NK-92 (cell line): ENCODE data around the gene LPCAT3.

ENCODE experiments used
- DNase-seq: peaks from one replicate; lab custom pipeline; 2025; ENCODE audit not compliant: unreplicated experiment; lab: John Stamatoyannopoulos, UW

The LPCAT3 gene

DNA sequence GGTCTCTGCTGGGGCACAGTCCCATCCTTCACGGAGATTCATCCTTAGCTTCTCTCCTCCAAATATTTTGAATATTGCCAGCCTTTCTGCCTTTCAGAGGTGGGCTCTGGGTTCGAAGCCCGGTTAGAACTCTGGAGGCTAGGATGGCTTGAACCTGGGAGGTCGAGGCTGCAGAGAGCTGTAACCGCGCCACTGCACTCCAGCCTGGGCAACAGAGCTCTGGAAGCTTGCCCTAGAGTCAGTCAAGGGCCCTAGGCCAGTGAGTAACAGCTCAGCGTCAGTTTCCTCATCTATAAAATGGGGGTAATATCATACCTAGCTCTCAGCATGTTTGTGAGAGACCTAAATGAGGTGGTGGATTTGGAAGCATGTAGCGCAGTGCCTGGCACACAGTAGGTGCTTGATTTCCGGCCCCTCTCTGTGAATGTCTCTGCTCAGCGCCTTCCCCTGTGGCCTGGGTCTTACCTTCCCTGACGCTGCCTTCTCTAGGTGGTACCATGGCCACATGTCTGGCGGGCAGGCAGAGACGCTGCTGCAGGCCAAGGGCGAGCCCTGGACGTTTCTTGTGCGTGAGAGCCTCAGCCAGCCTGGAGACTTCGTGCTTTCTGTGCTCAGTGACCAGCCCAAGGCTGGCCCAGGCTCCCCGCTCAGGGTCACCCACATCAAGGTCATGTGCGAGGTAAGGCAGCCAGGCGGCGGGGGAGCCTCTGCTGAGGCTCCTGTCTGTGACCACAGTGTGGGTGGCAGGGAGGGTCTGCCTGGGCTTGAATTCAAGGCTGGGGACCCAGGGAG, 63.8 kb downstream of the LPCAT3 start:
- DNase-seq, result no peak

- DNase-seq, result no peak
These were observed 64.6 kb downstream of the LPCAT3 start for GRCh38 chr12:6953442-6954315.

DNA sequence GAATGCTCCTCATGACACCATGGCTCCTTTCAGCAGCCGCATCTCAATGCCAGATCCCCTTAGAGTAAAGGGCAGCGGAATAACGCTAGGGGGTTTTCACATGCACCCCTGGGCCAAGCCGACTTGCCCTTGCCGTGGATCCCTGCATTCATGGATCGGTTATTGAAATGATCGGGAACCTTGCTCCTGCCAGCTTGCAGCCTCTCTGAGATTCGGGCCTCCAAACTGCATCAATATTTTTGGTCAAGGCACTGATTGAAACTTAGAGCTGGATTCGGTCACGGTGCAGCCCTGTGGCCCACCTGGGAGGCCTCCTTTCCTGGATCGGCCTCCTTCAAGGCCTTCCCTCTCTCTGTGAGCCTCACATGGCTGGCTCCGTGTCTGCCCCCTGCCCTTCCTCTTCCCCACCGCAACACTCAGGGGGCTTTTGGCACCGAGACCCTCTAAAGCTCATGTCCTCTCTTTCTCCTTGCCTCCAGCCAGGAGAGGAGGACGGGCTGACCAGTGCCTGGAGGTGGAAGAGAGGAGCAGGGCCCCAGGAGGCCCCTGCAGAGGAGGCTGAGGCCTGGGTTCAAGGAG, 65.3 kb downstream of the LPCAT3 start:
- no peak for DNase-seq

GRCh38 chr12:6952121-6952862, 66.0 kb downstream of the LPCAT3 start:
- DNase-seq, result no peak

- no peak for DNase-seq
These were observed 66.6 kb downstream of the LPCAT3 start for GRCh38 chr12:6951551-6952120.

DNA sequence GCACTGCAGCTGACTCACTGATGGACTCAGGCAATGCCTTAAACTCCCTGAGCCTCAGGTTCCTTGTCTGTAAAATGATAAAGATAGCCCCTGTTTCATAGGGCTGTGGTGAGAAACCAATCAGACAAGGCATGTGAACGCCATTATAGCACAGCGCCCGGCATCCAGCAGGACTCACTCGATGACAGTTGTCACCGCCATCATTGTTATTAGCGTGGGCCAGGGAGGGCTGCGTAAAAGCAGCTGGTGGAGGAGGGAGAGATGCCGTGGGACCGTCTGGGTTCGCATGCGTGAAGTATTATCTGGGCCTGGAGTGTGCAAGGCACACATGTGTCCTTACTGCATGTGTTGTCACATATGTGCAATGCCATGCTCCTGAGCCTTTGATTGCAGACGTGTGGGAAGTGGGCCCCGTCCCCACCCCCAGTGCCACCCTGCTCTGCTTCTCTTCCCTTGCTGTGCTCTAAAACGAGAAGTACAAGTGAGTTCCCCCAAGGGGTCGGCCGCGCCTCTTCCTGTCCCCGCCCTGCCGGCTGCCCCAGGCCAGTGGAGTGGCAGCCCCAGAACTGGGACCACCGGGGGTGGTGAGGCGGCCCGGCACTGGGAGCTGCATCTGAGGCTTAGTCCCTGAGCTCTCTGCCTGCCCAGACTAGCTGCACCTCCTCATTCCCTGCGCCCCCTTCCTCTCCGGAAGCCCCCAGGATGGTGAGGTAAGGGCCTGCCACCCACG, 67.3 kb downstream of the LPCAT3 start, which contains the start of gene PTPN6:
Gene PTPN6 (plus strand): TSS at position 546 of the 730 bp plus-strand sequence. CDS start 157 bp downstream, at position 703.
- no peak for DNase-seq

DNA sequence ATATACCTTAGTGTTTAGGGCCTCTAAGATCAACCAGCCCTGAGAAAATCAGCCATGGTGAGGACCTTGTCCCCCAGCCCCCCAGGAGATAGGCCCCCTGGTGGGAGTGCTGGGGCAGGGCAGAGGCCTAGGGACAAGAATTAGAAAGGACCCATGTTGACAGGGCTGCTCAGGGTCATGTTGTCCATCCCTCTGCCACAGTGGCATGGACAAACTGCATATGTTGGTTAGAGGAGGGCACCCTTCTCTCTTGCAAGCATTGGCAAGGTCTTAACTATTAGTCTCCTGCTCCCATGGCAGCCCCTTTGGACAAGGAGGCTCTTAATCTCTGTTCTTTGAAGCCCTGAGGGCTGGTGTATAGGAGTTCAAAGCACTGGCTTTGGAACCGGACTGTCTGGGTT, 67.9 kb downstream of the LPCAT3 start:
- no peak for DNase-seq

- no peak for DNase-seq
These were observed 69.2 kb downstream of the LPCAT3 start for GRCh38 chr12:6948873-6949594.

DNA sequence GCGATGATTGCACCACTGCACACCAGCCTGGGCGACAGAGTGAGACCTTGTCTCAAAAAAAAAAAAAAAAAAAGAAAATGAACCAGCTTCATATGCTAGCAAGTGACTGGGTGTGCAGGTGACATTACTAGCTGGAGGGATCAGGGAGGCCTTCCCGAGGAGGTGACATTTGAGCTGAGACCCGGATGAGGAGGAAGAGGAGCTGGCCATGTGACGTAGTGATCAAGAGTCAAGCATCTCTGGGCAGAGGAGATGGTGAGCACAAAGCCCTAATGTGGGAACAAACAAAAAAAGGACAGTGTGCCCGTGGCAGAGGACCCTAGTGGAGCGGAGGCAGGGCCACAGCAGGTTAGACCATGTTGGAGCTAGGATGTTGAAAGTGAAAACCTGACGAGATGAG, 70.7 kb downstream of the LPCAT3 start:
- DNase-seq, result no peak

DNA sequence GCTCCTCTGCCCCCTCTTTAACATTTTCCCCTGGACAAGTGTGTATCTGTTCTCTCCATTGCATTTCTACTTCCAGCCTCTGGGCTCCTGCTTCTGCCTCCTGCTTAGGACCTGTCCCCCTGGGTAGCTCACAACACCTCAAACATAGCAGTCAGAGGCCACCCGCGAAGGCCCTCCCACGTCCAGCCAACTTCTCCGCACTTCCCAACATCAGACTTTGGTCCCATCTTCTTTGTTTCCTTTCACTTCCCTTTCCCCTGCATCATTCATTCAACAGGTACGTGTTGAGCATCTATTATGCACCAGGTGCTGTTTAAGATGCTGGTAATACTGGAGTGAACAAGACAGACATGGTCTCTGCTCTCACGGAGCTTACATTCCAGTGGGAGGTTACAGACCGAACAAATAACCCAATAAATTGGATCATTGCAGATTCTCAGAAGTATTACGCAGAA, 71.3 kb downstream of the LPCAT3 start:
- no peak for DNase-seq

DNA sequence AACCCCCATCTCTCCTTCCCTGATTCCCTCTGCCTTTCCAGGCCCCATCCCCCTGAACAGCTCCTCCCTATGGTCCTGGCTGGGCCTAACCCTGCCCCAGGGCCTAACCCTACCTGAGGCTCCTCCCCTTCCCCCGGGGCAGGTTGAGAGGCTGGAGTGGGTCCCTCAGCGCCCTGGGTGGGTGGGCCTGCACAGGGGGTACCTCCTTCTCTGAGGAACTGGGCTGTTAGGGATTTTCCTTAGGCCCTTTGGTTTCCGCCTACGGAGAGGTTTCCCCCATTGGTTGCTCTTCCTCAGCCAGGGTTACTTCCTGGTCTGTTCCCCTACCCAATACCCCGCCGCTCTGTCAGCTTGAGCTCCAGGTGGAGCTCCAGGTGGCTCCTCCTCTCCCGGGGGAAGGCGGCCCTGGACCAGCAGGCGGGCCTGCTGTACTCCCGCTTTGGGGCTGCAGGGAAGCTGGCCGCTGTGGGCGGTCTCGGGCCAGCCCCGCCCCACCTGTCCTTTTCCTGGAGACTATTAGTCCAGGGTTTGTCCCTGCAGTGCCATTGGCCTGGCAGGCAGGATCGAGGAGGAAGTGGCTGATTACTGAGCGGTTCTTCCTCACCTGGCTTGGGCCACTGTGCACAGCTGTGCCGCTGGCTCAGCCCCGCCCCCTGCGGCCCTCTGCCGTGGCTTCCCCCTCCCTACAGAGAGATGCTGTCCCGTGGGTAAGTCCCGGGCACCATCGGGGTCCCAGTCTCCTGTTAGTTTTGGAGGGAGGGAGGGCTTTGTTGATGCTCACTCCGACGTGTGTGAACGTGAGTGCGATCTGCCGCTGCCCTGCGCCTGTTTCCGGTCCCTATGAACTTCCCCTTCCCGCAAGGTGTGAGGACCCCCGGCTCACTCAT, 72.0 kb downstream of the LPCAT3 start:
- no peak for DNase-seq

- no peak for DNase-seq
These were observed 72.7 kb downstream of the LPCAT3 start for GRCh38 chr12:6945613-6946012.

DNA sequence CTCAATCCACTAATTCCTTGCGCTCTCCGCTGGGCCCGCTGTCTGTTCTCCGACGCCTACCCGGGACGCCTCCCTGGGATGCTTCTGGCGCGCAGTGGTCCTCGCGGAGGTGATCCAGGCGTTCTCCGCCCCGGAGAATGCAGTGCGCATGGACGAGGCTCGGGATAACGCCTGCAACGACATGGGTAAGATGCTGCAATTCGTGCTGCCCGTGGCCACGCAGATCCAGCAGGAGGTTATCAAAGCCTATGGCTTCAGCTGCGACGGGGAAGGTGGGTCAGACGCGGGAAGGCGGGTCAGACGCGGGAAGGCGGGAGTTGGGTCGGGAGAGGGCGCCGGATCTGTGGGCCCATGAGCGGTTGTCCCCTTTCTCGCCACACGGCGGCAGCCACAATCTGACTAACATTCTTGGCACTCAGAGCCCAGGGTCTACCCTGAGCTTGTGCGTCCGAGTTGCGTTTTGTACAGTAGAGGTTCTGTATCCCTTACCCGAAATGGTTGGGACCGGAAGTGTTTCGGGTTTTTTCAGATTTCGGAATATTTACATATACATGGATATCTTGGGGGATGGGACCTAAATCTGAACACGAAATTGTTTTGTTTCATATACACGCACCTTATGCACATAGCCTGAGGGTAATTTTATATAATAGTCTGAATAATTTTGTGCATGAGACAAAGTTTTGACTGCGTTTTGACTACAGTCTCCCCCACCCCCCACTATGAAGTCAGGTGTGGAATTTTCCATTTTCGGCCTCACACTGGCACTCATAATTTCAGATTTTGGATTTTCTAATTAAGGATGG, 73.7 kb downstream of the LPCAT3 start:
- no peak for DNase-seq

DNA sequence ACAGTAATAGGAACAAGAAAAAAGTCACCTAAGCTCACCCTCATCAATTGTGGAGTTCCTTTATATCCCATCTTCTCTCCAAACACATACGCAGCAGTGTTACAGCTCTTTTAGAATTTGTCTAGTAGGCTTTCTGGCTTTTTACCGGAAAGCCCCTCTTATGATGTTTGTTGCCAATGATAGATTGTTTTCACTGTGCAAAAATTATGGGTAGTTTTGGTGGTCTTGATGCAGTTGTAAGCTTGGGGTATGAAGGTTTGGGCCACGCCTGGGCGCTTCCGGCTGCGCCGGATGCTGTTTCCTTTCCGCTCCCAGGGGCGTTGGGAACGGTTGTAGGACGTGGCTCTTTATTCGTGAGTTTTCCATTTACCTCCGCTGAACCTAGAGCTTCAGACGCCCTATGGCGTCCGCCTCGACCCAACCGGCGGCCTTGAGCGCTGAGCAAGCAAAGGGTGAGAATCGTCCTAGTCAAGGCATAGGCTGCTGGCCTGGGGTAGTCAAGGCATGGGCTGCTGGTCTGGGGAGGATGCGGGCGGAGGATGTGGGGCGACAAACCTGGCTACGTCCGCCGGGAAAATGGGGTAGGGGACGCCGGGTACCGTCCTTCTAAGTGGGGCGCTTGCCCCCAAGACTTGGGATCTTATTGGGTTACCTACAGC, 74.4 kb downstream of the LPCAT3 start, which contains the start of the genes C12orf57 and RNU7-1:
Gene C12orf57 (plus strand): TSS at position 301 of the 659 bp plus-strand sequence. CDS start 100 bp downstream, at position 401.
Gene RNU7-1 (plus strand): TSS at position 95 of the 659 bp plus-strand sequence.
- no peak for DNase-seq

DNA sequence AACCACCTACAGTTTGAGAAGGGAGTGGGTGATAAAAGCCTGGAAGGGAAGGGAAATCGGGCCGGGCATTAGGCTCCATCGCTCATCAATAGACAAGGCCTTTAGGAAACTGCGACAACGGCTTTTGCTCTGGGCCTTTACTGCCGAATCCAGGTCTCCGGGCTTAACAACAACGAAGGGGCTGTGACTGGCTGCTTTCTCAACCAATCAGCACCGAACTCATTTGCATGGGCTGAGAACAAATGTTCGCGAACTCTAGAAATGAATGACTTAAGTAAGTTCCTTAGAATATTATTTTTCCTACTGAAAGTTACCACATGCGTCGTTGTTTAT, 74.9 kb downstream of the LPCAT3 start:
- DNase-seq, result no peak

GRCh38 chr12:6942331-6942665, 76.0 kb downstream of the LPCAT3 start:
- DNase-seq, result no peak

DNA sequence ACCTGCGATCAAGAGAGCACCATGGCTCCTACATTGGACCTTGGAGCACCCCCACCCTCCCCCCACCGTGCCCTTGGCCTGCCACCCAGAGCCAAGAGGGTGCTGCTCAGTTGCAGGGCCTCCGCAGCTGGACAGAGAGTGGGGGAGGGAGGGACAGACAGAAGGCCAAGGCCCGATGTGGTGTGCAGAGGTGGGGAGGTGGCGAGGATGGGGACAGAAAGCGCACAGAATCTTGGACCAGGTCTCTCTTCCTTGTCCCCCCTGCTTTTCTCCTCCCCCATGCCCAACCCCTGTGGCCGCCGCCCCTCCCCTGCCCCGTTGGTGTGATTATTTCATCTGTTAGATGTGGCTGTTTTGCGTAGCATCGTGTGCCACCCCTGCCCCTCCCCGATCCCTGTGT, 76.5 kb downstream of the LPCAT3 start:
- DNase-seq, result no peak
